Superior temporal gyrus (tissue), 1 donor: ENCODE measurements around the gene FBXO3.
"Not testable (repeated sequence)": the region's sequence is repeated elsewhere in the genome, so short reads cannot be mapped to it uniquely, and the experiment has no call there.

Experiments
- DNase-seq: peaks from one replicate; pipeline ENCODE4 v3.0.0-alpha.2; 2016; ENCODE audit errors: extremely low spot score

Gene FBXO3

DNA sequence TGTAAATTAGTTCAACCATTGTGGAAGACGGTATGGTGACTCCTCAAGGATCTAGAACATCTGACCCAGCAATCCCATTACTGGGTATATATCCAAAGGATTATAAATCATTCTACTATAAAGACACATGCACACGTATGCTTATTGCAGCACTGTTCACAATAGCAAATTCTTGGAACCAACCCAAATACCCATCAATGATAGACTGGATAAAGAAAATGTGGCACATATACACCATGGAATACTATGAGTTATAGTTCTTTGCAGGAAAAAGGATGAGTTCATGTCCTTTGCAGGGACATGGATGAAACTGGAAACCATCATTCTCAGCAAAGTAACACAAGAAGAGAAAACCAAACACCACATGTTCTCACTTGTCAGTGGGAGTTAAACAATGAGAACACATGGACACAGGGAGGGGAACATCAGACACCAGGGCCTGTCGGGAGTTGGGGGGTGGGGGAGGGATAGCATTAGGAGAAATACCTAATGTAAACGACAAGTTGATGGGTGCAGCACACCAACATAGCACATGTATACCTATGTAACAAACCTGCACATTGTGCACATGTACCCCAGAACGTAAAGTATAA is 45.2 kb downstream of the FBXO3 start:
- not testable (repeated sequence) for DNase-seq

DNA sequence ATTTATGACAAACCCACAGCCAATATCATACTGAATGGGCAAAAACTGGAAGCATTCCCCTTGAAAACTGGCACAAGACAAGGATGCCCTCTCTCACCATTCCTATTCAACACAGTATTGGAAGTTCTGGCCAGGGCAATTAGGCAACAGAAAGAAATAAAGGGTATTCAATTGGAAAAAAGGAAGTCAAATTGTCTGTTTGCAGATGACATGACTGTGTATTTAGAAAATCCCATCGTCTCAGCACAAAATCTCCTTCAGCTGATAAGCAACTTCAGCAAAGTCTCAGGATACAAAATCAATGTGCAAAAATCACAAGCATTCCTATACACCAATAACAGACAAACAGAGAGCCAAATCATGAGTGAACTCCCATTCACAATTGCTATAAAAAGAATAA is 46.8 kb downstream of the FBXO3 start:
- not testable (repeated sequence) for DNase-seq

DNA sequence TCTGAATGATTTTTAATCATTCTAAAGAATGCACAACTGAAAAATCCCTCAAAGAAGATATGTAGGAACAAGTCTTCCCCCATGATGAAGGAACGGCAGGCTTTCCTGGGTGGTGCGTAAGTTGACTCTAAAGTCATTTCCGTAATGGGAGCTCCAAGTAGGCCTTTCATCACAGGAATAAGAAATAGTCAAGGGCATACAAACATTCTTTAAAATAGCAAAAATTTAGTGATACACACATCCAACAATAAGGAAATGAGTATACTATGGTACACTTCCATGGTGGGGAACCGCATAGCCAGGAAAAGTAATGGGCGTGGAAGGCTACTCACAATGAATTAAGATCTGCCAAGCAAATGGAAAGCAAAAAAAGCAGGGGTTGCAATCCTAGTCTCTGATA is 48.8 kb downstream of the FBXO3 start:
- no peak for DNase-seq

DNA sequence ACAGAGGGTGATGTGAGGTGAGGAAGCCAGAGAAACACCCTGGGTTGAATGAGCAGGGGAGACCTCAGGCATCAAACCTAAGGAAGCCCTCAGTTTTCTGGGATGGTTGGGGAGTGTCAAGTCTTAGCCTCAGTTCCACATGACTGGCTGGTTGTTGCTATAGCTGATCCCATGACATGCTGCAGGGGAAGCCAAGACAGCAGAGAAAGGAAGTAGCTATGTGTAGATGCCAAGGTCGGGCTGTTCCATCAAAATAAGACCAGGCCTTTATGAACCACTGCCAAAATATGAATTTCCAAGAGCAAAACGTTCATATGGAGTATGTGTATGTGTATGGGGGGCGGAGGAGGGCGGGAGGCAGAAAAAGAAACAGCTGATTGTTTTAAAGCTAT is 49.7 kb downstream of the FBXO3 start:
- no peak for DNase-seq

DNA sequence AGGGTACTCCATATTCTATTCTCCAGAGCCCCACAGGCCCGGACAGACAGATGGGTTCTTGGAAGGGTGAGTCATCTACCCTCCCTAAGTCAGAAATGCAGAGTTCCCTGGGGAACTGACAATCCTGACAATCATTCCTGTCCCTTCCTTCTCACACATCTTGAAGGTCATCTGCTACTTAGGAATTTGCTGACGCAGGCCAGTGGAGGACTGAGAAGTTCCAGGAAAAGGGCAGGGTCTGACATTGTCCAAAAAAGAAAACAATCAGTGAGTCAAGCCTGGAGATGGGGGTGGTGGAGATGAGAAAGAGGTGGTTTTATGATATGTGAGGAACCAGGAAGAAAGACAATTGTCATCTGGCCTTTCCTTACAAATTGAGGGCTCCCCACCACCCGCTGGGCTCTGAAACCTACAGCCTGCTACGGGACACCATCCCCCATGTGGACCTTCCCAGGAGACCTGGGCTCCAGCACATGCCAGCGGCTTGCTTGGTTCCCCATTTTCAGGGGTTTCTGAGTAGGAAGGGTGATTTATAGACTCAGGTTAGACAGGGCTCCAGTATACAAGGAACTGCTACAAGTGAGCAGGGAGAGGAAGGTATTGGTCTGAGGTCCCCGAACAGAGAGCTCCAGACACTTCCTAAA is 51.0 kb downstream of the FBXO3 start:
- no peak for DNase-seq

DNA sequence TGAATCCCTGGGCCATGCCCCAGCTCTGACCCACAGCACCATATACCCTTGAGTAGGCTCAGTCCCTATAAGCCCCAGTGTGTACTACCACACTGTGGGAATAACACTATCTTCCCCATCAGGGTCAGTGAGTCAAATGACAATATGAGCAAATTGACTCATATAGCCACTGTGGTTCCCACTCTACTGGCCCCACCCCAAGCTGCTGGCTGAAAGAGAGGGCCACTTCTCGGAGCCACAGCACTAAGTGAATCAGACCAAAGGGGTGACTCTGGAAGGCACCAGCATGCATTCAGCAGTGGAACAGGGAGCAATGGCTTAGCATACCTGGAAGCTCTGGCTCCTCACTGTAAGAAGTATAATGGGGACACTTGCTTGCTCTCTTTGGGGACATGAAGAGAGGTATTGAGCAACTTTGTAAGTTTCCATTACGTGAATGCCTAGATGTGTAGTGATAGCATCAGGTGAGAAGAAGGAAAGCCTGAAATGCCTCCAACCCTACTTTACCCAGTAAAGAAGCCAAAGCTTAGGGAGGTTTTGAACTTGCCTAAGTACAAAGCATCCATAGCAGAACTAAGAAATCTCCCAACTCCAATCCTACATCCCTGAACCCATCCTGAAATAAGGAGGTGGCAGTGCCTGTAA is 51.6 kb downstream of the FBXO3 start:
- DNase-seq = no peak

DNA sequence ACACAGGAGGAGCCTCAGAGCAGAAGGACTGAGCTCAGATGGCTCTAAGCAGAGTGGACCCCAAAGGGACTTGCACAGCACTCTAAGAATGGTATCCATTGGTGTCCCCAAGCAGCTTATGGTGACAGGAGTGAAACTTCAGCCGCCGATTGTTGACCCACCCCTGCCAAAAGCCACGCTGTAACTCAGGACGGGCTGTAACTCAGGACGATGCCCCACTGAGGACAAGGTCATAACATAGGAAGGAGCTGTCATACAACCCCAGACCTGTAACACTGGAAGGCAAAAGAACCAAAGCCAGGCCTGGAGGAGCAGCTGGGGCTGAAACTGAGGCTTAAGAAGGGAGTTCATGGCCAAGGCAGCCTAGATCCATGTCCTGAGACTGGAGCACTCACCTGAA is 52.3 kb downstream of the FBXO3 start:
- DNase-seq = no peak

DNA sequence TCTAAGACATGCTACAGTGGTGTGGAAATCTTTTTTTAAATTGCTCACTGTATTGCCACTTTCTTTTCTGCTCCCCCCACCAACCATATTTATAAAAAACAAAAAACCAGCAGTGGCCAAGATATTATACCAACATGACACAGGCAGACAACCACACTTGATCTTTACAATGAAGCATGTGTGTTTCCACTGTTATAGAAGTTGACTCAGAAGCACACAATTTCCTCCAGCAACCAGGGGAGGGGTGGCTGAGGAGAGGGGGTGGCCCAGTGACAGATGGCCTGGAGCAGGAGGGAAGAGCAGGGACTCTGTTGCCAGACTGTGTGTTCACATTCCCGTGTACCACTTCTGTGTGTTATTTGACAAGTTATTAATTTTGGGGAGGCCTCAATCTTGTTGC is 52.9 kb downstream of the FBXO3 start:
- DNase-seq = no peak

DNA sequence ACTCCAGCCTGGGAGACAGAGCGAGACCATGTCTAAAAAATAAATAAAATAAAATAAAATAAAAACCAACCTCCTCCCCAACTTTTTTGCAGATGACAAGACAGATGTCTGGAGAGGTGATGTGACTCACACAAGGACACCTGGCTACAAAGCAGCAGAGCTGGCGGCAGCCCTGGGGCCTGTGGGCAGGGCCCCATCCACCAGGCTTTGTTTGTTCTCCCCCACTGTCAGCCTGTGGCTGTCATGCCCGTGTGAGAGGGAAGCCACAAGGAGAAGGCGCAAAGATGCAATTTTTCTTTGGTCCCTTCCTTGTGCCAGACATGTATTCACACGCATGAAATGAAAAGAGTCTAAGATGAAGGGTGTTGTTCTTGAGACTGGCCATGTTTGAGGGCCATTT is 54.7 kb downstream of the FBXO3 start:
- no peak for DNase-seq

DNA sequence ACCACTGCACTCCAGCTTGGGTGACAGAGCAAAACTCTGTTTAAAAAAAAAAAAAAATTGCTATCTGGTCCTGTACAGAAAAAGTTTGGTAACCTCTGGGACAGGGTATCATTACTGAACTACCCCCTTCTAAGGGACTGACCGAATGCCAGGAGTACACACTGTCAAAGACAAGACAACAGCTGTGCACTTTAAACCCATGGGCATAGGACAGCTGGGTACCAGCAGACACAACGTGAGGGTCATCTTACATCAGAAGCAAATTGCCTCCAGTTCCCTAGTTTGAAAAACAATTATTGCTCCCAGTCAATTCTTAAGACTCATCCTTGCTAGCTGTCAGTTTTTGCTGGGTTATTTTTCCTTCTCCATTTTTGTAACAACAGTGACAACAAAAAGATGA is 55.9 kb downstream of the FBXO3 start:
- DNase-seq = no peak

DNA sequence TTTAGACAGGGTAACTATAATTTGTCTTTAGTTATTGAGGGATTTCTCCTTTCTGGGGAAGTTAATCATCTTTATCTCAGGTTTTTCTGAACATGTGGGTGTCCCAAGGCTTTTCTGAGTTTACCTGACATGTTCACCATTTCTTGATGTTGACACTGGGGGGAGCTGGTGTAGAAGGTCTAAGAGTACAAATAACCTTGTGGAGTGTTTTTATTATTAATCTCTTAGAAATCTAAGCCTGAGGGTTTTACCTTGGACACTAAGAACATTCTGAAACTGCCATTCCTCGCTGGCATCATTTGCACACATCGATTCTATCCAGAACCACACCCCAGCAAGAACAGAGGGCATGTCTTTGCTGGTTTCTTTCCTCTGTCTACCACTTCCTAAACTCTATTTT is 58.1 kb downstream of the FBXO3 start:
- DNase-seq = no peak

DNA sequence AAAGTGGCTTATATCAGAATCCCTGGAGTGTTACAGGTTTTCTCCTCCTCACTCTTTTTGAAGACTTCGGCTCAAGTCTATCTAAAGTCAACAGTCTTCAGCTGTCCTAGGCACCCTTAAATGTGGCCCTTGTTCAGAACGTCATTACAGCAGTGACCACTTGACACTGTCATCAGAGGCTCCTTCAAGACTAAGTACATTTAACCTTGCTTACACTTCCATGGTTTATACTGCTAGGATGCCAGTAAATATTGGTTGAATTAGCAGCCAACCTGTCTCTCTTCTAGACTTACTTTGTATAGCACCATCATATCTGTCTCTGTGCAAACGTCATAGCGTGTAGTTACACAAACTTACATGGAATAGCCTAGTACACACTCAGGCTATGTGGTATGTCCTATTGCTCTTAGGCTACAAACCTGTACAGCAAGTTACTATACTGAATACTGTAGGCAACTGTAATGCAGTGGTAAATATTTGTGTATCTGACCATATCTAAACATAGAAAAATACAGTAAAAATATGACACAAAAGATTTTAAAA is 60.4 kb downstream of the FBXO3 start:
- DNase-seq = no peak

DNA sequence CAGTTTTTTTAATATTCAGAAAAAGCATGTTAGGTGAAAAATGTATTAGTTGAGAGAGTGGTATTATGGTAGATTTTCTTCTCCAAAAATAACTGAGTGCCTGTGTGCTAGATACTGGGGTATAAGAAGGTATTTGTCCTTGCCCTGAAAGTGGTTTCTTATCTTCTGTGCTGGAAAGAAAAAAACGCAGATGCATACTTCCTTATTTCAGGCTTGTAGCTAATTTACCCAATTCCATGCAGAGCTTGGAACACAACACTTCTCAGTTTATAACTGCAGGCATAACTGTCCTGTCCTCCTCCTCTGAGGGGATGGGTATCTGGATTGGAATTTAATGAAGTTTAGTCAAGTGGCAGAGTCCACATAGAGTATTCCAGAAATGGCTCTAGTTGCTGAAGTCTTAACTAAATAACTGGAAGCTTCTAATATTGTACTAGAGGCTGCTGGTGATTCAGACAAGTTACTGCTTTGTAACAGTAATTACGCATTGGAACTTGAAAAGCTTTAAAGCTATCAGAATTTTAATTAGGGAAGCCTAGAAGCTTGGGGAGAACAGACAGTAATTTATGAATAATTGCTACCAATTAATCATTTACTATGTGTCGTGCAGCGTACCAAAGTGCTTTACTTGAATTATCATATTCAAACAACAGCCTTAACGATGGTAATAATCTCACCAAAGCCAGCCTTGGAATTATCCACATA is 61.0 kb downstream of the FBXO3 start:
- no peak for DNase-seq

DNA sequence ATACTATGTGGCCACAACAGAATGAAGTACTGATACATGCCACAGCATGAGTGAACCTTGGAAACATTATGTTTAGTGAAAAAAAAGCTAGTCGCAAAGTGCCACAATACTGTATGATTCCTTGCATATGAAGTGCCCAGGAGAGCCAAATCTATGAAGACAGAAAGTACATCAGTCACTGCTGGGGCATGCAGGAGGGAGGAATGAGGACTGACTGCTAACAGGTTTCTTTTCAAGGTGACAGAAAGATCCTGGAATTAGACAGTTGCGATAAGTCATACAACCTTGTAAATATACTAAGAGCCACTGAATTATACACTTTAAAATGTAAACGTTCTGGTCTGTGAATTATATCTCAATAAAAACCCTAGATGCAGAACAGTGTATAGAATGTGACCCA is 61.9 kb downstream of the FBXO3 start:
- DNase-seq = no peak

DNA sequence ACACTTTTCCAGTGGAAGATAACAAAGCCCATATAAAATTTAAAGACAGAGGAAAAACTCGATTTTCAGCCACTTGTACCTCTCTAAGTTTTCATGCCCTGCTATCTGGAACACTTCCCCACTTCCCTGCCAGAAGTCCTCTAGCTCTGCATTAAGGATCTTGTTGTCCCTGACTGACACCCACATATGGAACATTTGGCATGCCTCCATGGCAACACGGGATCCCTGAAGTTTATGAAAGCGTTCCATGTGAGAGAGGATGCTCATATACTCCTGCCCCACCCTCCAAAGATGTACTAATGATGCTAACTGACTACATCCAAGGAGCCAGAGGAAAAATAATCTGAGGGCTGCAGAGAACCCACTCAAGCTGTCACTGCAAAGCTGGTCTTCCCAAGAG is 64.9 kb downstream of the FBXO3 start:
- DNase-seq = no peak

DNA sequence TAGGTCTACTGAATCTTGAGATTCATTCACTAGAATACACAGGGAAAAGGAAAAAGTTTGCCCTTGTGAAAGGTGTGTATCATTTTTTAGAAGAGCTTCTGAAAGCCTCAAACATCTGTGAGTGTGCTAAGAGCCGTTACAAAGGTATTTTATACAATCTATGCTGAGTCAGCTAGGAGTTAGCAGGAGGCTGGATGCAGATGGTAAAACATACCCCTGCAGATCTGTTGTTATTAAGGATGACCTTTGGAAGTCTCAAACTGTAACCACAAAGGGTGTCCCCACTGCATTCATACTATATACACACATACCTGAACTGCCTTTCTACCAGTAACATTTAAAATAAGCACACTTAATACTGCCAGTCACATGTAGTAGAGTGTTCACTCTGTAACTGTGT is 65.3 kb downstream of the FBXO3 start:
- no peak for DNase-seq

DNA sequence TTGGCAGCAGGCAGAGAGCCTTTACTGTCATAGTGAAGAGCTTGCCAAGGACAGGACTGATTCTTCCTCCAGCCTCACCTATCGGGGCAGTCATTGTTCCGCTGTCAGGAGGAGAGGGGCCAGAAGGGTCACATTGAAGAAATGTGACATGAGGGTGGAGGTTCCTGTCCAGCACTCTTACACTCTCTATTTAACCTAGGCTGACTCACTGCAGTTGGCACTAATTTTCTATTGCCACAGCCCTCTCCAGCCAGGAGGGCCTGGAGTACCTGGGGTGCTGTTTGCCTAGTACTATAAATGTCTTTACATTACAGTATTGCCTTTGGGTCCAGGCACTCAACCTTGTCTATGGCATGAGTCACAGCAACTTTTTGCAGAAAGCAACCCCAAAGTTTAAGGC is 66.5 kb downstream of the FBXO3 start:
- not testable (repeated sequence) for DNase-seq

DNA sequence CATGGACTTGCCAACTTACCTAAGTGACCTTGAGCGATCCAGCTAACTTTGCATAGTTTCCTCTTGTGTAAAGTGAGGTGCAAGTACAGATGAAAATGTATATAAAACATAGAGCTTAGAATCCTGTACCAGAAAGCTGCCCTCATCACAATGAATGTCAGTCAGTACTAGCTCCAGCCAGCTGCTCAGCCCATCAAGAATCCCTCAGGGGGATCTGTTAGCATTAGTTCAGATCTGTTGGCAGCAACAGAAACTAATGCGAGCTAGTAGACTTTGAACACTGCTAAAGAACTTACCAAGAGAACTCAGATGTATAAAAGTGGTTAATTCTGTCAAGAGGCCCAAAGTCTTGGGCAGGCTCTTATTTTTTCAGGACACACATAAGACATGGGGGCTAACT is 67.4 kb downstream of the FBXO3 start:
- DNase-seq = no peak

DNA sequence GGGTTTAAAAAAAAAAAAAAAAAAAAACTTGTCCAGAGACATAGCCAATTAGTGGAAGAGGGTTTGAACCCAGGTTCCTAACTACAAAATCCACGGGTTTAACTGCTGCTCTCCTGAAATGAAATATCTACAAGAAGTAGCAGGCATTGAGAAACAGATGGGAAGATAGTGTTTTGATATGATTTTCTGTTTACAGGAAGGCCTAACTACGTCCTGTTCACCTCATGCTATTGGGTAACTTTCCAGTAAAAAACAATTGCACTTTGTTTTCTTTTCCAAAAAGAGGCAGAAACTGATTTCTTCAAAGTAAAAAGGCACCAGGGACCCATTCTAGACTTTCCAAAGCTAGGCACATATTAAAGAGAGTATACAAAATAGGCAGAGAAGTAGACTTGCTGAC is 67.8 kb downstream of the FBXO3 start:
- DNase-seq = no peak

DNA sequence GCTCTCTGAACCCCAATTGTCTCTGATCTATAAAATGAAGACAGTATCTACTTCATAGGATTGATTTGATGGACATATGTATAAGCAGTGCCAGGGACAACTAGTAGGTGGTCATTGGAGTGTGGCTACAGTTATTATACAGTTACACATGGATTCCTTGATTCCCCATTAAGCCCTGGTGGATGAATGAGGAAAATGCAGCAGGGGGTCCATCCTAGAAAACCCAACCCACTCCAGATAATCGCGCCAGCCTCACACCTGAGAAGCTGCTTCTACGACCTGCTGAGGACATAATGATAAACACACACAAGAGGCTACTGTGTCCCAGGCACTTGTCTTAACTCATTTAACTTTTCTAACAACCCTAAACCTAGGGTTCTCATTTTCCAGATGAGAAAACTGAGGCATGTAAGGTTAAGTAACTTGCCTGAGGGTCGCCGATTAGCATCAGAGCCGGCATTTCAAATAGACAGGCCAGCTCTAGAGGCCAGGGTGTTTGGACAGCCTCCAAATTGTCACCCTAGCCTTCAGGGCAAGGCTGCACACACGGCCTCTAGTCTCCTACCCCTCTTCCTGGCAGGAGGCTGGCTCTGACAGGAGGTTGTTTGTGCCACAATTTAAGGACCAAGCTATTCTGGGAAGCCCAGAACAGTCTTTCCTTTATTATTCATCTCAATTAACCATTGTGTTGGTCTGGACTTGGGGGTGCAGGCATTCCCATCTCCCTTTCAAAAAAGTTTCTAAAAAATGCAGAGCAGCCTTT is 69.9 kb downstream of the FBXO3 start:
- no peak for DNase-seq

DNA sequence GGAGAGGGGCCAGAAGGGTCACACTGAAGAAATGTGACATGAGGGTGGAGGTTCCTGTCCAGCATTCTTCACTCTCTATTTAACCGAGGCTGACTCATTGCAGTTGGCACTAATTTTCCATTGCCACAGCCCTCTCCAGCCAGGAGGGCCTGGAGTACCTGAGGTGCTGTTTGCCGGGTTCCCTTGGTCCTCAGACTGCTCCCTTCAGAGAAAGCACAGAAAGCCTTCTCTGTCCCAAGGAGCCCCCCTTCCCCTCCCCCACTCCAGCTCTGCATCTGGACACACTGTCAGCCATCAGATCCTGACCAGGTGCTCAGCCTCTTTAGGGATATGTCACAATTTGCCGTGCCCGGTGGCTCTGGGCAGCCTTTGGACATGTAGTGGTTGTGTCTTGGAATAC is 70.5 kb downstream of the FBXO3 start:
- no peak for DNase-seq

DNA sequence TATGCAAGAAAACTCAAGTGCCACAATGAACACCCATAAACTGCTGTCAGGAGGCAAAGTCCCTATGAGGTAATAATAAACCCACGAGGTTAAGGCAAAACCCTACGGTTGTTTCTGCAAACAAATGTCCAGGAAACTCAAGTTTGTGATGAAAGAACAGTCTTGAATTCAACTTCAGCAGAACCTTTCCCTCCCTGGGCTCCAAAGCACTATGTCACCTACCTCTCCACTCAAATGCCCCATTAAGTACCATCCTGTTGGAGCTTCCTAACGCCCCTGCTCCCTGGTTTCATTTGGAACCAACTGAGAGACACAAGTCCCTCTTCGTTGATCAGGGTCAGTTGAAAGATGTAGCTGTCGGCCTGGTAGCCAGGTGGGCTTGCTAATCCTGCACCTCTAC is 71.1 kb downstream of the FBXO3 start:
- DNase-seq = no peak
